Esophagus muscularis mucosa (tissue), 3 donors: ENCODE results near the gene CTIF.

ENCODE experiments used
- CTCF ChIP-seq, 3 experiments: fragments of 200-600 bp in 2 of 3; fragments of 450-650 bp in 1 of 3; sonication (generic) in 2 of 3; IDR thresholded peaks; one replicate each; pipeline ENCODE4 v1.5.1; 2017 to 2019; ENCODE audit warnings: antibody characterized with exemption in 3 of 3, mild to moderate bottlenecking in 2 of 3, moderate library complexity in 1 of 3
- POLR2A ChIP-seq: fragments of 450-650 bp; IDR thresholded peaks from one replicate; pipeline ENCODE4 v1.6.1; 2017; ENCODE audit warnings: antibody characterized with exemption, moderate library complexity, mild to moderate bottlenecking, low read depth

- no peak for TF ChIP-seq CTCF (IDR thresholded peaks at IDR 0.05)
- no peak for TF ChIP-seq POLR2A
Measured at GRCh38 chr18:48838921-48839818, 300.3 kb downstream of the CTIF start.
